Esophagus squamous epithelium (tissue), 5 donors: ENCODE data around the gene LMBR1L. TPM values are rescaled to one million over a fixed set of nuclear protein-coding genes. Genes with fewer than 3 reads are reported as not detected.
A peak's percentile ranks its signal among the peaks of the same experiment; 100 is the strongest.
"Not testable (repeated sequence)": the region's sequence is repeated elsewhere in the genome, so short reads cannot be mapped to it uniquely, and the experiment has no call there.

Source experiments
- DNase-seq: peaks from one replicate; lab custom pipeline; 2025; lab: John Stamatoyannopoulos, UW
- H3K27ac ChIP-seq, 4 donors: fragments of 200-600 bp; sonication (generic); one replicate each; pipeline ENCODE4 v1.5.1; 2016 to 2019; ENCODE audit warnings: mild to moderate bottlenecking in 1 of 4
- H3K27me3 ChIP-seq, 4 donors: fragments of 200-600 bp; sonication (generic); 1 replicate in 3 of 4; 2 replicates in 1 of 4; pipeline versions ENCODE4 v1.5.1 to v1.6.0; 2017 to 2021; ENCODE audit warnings: antibody characterized with exemption in 1 of 4
- H3K36me3 ChIP-seq, 3 donors: fragments of 200-600 bp; sonication (generic); one replicate each; pipeline ENCODE4 v1.5.1; 2016 to 2019
- H3K4me1 ChIP-seq, 3 donors: fragments of 200-600 bp; sonication (generic); one replicate each; pipeline ENCODE4 v1.5.1; 2017 to 2019
- H3K4me3 ChIP-seq, 4 donors: fragments of 200-600 bp; sonication (generic); 1 replicate in 3 of 4; 2 replicates in 1 of 4; pipeline ENCODE4 v1.5.1; 2016 to 2019; ENCODE audit warnings: mild to moderate bottlenecking in 2 of 4, moderate library complexity in 1 of 4
- H3K9me3 ChIP-seq, 3 donors: fragments of 200-600 bp; sonication (generic); one replicate each; pipeline ENCODE4 v1.5.1; 2016 to 2019
- POLR2A ChIP-seq, 4 donors: fragments of 450-650 bp; IDR thresholded peaks; one replicate each; pipeline ENCODE4 v1.6.1; 2017; ENCODE audit warnings: antibody characterized with exemption in 4 of 4, mild to moderate bottlenecking in 4 of 4, moderate library complexity in 3 of 4
- WGBS, 2 donors: methylation state at CpG; one replicate each; pipeline ENCODE4 v1.1.5; 2018; 5-methylcytosine and 5-hydroxymethylcytosine counted together
- intact Hi-C: fragments of 100-400 bp; cut with DNase I; formaldehyde crosslinking; loops from one replicate; pipeline ENCODE4 v1.15.0; 2022
- total RNA-seq, 4 donors: library from RNA; depleted of rRNA; stranded (reverse); fragments of >200 nt; gene quantifications; one replicate each; pipeline ENCODE4 v1.1.0, GENCODE V29; 2016
- TF ChIP-seq, protein P1 (sequence below), 6 experiments: fragments of 450-650 bp in 4 of 6; fragments of 200-600 bp in 2 of 6; sonication (generic) in 2 of 6; IDR thresholded peaks; one replicate each; pipeline ENCODE4 v1.5.1; 2016 to 2019; ENCODE audit warnings: antibody characterized with exemption in 6 of 6, mild to moderate bottlenecking in 4 of 6, moderate library complexity in 4 of 6
- donor health status: DM: yes; HTN: yes; CAD: no.

LMBR1L gene
- total RNA-seq, 4 donors from 2014 or later, result 13.7 to 41.8 (median 27.8) TPM

DNA sequence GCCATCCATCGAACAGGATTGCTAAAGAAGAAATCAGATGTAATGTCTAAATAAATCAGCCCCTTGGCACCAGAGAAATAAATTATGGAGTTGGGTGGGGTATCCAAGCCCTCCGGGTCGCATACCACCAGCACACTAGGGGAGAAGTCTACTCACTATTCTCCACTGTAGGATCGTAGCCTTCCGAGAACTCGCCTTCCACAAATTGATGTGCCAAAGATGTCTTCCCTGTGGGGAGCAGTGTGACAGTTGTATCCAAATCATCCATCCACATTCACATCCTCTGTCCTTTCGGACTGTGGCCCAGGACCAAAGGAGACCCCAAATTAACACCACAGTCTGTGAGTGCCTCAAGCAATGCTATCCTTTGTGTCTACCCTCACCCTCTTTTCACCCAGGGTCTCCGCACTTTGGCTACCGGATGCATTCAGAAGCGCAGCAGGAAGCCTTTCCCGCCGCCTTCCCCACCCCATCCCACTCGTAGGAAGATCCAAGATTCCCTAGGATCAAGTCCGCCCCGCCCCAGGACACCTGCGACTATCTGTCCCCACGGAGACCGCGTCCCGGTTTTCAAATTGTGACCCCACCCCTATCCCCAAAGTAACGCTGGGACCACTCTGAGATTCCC is 41.7 kb downstream of the LMBR1L start:
- peak overlapping the region; percentile 64 to 86 (median 73) for H3K4me3 ChIP-seq
- no peak for DNase-seq
- H3K27me3 ChIP-seq, result no peaks in the 10 kb centered on the region
- intact Hi-C loops, result loop anchor here (10.0 kb wide), 1 partner anchor 56 kb away; no protein-coding TSS in a partner anchor
- no peaks in the 10 kb centered on the region for H3K9me3 ChIP-seq
- H3K4me1 ChIP-seq, result peaks cover 8 to 23% (median 12%) of the 10 kb centered on the region in 3 donors
- TF ChIP-seq, protein P1, sequence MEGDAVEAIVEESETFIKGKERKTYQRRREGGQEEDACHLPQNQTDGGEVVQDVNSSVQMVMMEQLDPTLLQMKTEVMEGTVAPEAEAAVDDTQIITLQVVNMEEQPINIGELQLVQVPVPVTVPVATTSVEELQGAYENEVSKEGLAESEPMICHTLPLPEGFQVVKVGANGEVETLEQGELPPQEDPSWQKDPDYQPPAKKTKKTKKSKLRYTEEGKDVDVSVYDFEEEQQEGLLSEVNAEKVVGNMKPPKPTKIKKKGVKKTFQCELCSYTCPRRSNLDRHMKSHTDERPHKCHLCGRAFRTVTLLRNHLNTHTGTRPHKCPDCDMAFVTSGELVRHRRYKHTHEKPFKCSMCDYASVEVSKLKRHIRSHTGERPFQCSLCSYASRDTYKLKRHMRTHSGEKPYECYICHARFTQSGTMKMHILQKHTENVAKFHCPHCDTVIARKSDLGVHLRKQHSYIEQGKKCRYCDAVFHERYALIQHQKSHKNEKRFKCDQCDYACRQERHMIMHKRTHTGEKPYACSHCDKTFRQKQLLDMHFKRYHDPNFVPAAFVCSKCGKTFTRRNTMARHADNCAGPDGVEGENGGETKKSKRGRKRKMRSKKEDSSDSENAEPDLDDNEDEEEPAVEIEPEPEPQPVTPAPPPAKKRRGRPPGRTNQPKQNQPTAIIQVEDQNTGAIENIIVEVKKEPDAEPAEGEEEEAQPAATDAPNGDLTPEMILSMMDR (IDR thresholded peaks at IDR 0.05), result no peak
- TF ChIP-seq POLR2A (IDR thresholded peaks at IDR 0.05), result no peak
- 18 to 25% methylated on average over 20 of the region's 21 CpGs for WGBS, 2 donors
- peak overlapping the region; percentile 71 to 90 (median 82) for H3K27ac ChIP-seq
- no peaks in the 10 kb centered on the region for H3K36me3 ChIP-seq

DNA sequence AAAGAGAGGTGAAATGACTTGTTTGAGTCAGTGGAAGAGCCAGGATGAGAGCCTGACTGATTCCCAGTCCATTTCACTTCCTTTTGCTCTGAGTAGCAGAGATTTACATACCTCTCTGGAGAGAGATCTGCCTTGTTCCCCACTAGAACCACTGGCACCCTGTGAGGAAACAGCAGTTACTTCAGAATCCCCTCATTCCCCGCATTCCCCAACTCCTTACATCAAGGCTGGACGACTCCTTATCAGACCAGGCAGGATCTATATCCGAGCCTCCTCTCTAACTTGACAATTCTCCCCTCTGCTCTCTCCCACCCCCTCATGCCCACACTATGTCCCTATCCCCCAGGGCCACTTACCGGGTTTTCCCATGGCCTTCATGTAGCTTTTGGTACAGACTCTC is 44.5 kb downstream of the LMBR1L start:
- 67 to 81% methylated on average over 4 of the region's 4 CpGs for WGBS, 2 donors
- Histone ChIP-seq H3K36me3 (no peaks in the 10 kb centered on the region), H3K4me3 (no peak overlapping the region), H3K4me1 (peaks cover 8 to 35% (median 12%) of the 10 kb centered on the region in 3 donors), H3K27me3 (no peaks in the 10 kb centered on the region), H3K9me3 (no peaks in the 10 kb centered on the region), H3K27ac (no peak overlapping the region)
- TF ChIP-seq, protein P1 (IDR thresholded peaks at IDR 0.05), result no peak
- TF ChIP-seq POLR2A (IDR thresholded peaks at IDR 0.05), result no peak
- intact Hi-C loops, result loop anchor here (10.0 kb wide), 1 partner anchor 59 kb away; no protein-coding TSS in a partner anchor
- no peak for DNase-seq

DNA sequence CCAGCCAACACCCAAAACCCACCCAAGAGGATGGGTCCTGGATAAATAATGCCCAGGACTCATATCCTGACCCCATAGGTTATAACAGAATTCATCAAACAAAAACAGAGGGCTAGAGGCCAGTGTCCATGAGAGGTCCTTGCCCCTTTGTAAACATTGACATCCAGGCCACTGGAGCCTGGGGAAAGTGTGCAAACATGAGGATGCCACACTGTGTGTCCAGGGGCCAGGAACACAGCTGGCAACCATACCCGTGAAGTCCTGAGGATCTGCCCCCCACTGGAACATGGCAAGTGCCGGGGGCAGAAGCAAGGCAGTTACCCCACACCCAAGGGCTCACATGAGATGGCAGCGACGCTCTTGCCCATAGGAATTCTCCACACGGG is 45.9 kb downstream of the LMBR1L start:
- intact Hi-C loops, result loop anchor here (10.0 kb wide), 1 partner anchor 60 kb away; no protein-coding TSS in a partner anchor
- WGBS, 2 donors, result 98% methylated on average over 5 of the region's 5 CpGs; no CpG with 5 or more reads in 1 of the 2 donors
- Histone ChIP-seq H3K27ac (no peak overlapping the region), H3K36me3 (no peaks in the 10 kb centered on the region), H3K27me3 (no peaks in the 10 kb centered on the region), H3K4me1 (peaks cover 4 to 28% (median 5%) of the 10 kb centered on the region in 3 donors), H3K4me3 (no peak overlapping the region), H3K9me3 (no peaks in the 10 kb centered on the region)
- no peak for DNase-seq
- no peak for TF ChIP-seq POLR2A (IDR thresholded peaks at IDR 0.05)
- TF ChIP-seq, protein P1 (IDR thresholded peaks at IDR 0.05), result no peak

DNA sequence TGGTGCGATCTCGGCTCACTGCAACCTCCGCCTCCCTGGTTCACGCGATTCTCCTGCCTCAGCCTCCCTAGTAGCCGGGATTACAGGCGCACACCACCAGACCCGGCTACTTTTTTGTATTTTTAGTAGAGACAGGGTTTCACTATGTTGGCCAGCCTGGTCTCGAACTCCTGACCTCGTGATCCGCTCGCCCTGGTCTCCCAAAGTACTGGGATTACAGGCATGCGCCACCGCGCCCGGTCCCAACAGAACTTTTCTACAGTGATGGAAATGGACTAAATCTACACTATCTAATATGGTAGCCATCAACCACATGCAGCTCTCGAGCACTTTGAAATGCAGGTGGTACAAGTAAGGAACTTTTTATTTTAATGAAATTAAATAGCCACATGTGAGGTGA is 48.7 kb downstream of the LMBR1L start:
- WGBS, 2 donors, result 93 to 94% methylated on average over 17 of the region's 17 CpGs
- not testable (repeated sequence) for DNase-seq, H3K27me3 ChIP-seq, H3K9me3 ChIP-seq, H3K4me3 ChIP-seq, H3K27ac ChIP-seq, H3K36me3 ChIP-seq
- intact Hi-C loops, result loop anchor here (10.0 kb wide), 1 partner anchor 63 kb away; no protein-coding TSS in a partner anchor
- peaks cover 18 to 42% (median 20%) of the 10 kb centered on the region in 3 donors for H3K4me1 ChIP-seq

DNA sequence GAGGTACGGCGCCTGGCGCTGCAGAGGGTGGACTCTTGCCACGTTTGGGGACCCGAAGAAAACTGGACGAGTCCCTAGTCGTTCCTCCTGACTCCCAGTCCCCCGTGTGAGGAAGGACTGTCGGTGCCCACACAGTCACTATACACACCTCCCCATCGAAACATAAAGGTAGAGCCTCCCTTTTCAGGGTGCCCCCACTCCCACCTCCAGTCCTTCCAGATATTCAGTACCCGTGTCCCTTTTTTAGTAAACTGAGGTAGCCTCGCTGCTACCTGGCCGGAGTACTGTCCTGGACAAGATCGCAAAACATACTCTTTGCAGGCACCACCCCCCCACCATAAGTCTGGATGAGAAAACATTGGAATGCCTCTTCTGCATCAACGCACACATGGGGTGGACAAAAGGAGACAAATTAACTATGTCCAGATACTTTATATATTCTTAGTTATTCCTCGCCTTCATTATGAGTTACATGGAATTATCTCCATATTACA is 49.4 kb downstream of the LMBR1L start:
- peaks cover 25 to 49% (median 27%) of the 10 kb centered on the region in 3 donors for H3K4me1 ChIP-seq
- WGBS, 2 donors, result 4 to 10% methylated on average over 14 to 15 of the region's 16 CpGs
- peak overlapping the region; percentile 85 to 99 (median 98) for H3K4me3 ChIP-seq
- intact Hi-C loops, result loop anchor here (10.0 kb wide), 1 partner anchor 64 kb away; no protein-coding TSS in a partner anchor
- TF ChIP-seq, protein P1 (IDR thresholded peaks at IDR 0.05), result no peak
- TF ChIP-seq POLR2A (IDR thresholded peaks at IDR 0.05), result no peak
- no peak for DNase-seq
- H3K27me3 ChIP-seq, result no peaks in the 10 kb centered on the region
- H3K36me3 ChIP-seq, result no peaks in the 10 kb centered on the region
- peak overlapping the region; percentile 98 to 99 (median 98) for H3K27ac ChIP-seq
- no peaks in the 10 kb centered on the region for H3K9me3 ChIP-seq
